ENCODE results near the gene PHLDB3.

PHLDB3 gene

GRCh38 chr19:43460362-43461016, 44.1 kb downstream of the PHLDB3 start:
- in situ Hi-C loops (cut with HindIII; ENCODE audit: low pct_ligation_motif_present, low sequenced_read_pairs), result no loop called here
- no peaks in the 10 kb centered on the region for H3K27me3 ChIP-seq (replicated peaks)
- no peak for DNase-seq
- no peaks in the 10 kb centered on the region for H3K36me3 ChIP-seq (replicated peaks)
- no peak for TF ChIP-seq CTCF (IDR thresholded peaks at IDR 0.05; ENCODE audit: low read depth, low read length, missing control alignments)
- H3K27ac ChIP-seq, result no peak overlapping the region
- H3K4me3 ChIP-seq (ENCODE audit: low read depth, low read length), result no peak overlapping the region

GRCh38 chr19:43457809-43458208, 46.7 kb downstream of the PHLDB3 start:
- in situ Hi-C loops (cut with HindIII; ENCODE audit: low pct_ligation_motif_present, low sequenced_read_pairs), result no loop called here
- Histone ChIP-seq H3K4me3 (ENCODE audit: low read depth, low read length) (no peak overlapping the region), H3K27me3 (replicated peaks) (no peaks in the 10 kb centered on the region), H3K36me3 (replicated peaks) (no peaks in the 10 kb centered on the region), H3K27ac (no peak overlapping the region)
- no peak for TF ChIP-seq CTCF (IDR thresholded peaks at IDR 0.05; ENCODE audit: low read depth, low read length, missing control alignments)
- DNase-seq, result no peak

GRCh38 chr19:43455321-43456113, 49.0 kb downstream of the PHLDB3 start:
- H3K4me3 ChIP-seq (ENCODE audit: low read depth, low read length), result no peak overlapping the region
- H3K36me3 ChIP-seq (replicated peaks), result no peaks in the 10 kb centered on the region
- TF ChIP-seq CTCF (IDR thresholded peaks at IDR 0.05; ENCODE audit: low read depth, low read length, missing control alignments), result no peak
- no peaks in the 10 kb centered on the region for H3K27me3 ChIP-seq (replicated peaks)
- no peak for DNase-seq
- H3K27ac ChIP-seq, result no peak overlapping the region
- in situ Hi-C loops (cut with HindIII; ENCODE audit: low pct_ligation_motif_present, low sequenced_read_pairs), result no loop called here

GRCh38 chr19:43454031-43454430, 50.5 kb downstream of the PHLDB3 start:
- no peak for DNase-seq
- no peak overlapping the region for H3K4me3 ChIP-seq (ENCODE audit: low read depth, low read length)
- in situ Hi-C loops (cut with HindIII; ENCODE audit: low pct_ligation_motif_present, low sequenced_read_pairs), result no loop called here
- no peaks in the 10 kb centered on the region for H3K36me3 ChIP-seq (replicated peaks)
- no peaks in the 10 kb centered on the region for H3K27me3 ChIP-seq (replicated peaks)
- no peak overlapping the region for H3K27ac ChIP-seq
- TF ChIP-seq CTCF (IDR thresholded peaks at IDR 0.05; ENCODE audit: low read depth, low read length, missing control alignments), result no peak

GRCh38 chr19:43452582-43452981, 52.0 kb downstream of the PHLDB3 start:
- in situ Hi-C loops (cut with HindIII; ENCODE audit: low pct_ligation_motif_present, low sequenced_read_pairs), result no loop called here
- Histone ChIP-seq H3K27ac (no peak overlapping the region), H3K4me3 (ENCODE audit: low read depth, low read length) (no peak overlapping the region), H3K27me3 (replicated peaks) (no peaks in the 10 kb centered on the region), H3K36me3 (replicated peaks) (no peaks in the 10 kb centered on the region)
- TF ChIP-seq CTCF (IDR thresholded peaks at IDR 0.05; ENCODE audit: low read depth, low read length, missing control alignments), result no peak
- no peak for DNase-seq
